Limb (tissue), 2 donors: ENCODE data around the gene SERPINA5.
"Not testable (repeated sequence)": the region's sequence is repeated elsewhere in the genome, so short reads cannot be mapped to it uniquely, and the experiment has no call there.

Source experiments
- DNase-seq, 2 donors: peaks; one replicate each; pipeline ENCODE4 v3.0.0-alpha.2; 2016; ENCODE audit errors: extremely low spot score in 2 of 2

The SERPINA5 gene

DNA sequence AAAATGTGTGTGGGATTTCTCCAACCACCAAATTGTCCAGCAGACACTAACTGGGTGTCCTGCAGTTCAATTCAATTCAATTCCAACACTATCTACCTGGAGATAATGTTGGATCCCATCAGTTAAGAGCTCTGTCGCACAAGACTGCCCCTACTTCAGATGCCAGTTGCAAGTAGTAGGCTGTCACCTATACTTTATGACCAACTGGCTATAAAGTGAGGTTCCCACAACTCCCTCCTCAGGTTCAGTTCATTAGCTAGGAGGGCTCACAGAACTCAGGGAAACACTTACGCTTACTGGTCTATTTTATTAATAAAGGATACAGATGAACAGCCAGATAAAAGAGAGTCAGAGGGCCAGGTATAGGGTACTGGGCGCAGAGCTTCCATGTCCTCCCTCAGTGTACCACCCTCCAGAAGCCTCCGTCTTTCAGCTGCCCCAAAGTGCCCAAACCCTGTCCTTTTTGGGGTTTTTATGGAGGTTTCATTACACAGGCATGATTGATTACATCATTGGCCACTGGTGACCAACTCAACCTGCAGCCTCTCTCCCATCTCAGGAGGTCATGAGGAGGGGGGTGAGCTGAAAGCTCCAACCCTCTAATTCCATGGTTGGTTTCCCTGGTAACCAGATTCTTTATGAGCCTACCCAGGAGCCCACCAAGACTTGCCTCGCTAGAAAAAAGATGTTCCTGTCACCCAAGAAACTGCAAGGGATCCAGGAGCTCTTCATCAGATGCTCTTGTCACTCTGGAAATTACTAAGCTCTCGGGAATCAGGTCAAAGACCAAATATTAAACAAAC lies 7.5 kb upstream of the SERPINA5 start:
- no peak for DNase-seq

DNA sequence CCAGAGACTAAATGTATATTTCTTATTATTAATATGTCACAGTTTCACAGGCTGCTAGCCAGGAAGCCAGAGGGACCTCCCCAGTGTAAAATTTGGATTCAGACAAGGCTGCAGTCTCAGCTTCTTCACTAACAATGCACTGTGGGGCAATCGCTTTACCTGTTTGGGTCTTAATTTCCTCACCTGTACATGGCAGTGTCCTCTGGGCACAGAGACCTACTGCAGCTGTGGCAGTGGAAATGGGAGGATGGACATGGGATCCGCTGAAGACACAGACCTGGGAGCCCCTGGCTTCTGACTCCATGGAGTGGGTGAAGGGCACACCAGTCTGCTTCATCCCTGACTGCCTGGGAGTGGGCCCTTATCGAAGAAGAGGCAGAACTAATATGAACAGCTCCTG lies 6.9 kb upstream of the SERPINA5 start:
- no peak for DNase-seq

DNA sequence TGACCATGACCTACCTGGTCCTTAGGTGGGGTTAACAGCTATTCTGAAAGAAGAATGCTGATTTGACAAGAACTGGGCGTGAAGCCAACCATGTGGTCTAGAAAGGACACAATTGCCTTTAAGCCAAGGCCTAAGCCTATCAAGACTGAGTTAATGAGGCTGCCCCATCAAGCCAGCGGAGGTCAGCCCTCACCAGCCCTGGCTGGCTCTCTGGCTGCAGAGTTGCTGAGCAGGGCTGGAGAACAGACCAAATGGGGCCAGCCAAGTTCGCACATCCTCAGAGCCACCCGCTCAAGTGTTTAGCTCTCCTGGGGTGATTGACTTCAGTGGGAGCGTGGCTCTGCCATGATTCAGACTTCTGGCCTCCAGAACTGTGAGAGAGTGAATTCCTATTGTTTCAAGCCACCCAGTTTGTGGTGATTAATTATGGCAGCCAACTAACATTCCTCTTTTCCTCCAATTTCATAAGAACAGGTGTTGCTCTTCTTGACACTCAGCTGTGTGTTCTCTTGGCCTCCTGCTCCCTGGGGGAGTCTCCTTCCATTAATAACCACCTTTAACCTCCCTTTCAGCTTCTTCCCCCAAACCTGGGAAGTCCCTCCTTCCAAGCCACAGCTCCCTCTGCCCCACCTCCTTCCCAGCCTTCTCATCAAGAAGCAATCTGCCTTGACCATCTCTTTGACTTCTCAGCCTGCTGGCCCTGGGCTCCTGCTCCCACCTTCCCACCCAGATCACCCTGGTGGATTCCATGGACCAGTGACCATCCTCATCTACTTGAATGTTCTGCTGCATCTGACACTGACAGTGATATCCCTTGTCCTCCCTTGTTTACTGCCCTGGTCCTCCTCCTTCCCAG lies 5.3 kb upstream of the SERPINA5 start:
- DNase-seq = no peak

DNA sequence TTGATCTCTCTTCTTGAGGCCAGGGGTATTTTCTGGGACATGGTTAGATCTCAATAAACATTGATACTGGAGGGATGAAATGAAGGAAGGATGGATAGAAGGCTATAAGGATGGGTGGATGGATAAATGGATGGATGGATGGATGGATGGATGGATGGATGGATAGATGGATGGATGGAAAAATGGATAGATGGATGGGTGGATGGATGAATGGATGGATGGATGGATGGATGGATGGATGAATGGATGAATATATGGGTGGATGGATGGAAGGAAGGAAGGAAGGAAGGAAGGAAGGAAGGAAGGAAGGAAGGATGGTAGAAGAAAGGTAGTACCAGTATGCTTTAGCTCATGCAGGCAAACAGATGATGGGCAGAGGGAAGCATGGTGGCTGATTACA lies 3.8 kb upstream of the SERPINA5 start:
- DNase-seq = not testable (repeated sequence)

DNA sequence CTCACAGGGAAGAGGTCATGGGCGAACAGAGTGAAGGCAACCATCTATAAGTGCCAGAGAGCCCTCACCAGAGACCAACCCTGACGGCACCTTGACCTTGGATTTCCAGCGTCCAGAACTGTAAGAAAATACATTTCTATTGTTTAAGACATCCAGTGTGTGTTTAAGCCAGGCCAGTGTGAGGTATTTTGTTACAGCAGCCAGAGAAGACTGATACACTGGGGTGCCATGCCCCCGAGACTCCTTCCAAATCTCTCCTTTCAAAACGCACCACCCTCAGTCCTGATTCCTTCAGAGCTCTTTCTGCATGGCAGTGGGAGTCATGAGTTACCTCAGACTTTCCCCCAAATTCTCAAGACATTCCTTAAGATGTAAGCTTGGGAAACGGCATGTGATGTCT lies 2.5 kb upstream of the SERPINA5 start:
- no peak for DNase-seq

DNA sequence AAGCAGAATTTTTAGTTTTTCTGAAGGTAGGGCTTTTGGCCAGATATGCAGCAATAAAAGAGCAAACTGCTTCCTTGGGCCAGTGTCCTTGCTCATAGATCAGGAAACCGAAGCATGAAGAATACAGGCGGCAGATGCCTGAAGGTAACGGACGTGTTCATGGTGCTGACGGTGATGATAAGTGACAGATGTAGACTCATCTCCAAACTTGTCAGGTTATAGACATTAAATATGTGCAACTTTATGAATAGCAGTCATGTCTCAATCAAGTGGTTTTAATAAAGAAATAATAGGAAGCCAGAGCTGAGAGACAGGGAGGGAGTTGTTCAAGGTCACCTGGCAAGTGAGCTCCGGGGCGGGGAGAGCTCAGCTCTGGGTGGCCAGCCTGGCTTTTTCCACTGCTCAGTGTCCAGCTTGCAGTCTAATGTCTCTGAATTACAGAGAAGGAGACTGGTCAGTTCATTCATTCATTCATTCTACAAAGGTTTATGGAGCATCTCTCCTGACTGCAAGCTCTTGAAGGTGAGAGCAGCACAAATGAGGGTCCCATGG lies 1.0 kb downstream of the SERPINA5 start:
- DNase-seq = no peak

DNA sequence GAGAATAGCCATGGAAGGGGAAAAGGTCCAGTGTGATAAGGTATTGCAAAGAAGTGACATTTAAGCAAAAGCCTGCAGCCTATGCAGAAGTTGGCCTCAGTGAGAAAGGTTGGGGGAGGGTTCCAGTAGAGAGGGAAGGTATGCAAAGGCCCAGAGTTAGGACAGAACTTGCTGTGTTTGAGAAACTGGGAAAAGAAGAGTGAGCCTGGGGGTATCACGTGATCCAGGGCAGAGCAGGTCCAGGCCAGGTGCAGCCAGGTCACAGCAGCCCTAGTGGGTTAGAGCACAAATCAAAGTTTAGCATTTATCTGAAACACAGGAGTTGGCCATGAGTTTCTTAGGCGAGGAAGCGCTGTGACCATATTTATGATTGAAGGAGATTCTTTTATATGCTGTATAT lies 1.6 kb downstream of the SERPINA5 start:
- DNase-seq = no peak

DNA sequence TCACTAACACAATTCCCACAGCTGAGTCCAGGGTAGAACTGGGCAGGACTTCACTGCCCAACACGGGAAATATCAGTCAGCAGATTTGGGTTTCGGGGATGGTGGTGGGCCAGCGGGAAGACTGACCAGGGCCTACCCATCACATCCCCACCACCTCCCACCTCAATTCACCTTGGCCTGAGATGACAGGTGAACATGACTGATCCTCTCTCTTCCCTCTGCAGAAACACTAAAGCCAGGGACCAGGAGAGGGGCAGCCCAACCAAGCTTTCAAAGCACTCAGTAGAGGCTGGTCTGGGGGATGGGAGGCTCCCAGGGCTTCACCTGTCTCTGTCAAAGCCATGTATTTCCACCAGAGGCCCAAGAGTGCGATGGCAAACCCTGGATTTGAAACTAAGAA lies 2.3 kb downstream of the SERPINA5 start:
- no peak for DNase-seq

DNA sequence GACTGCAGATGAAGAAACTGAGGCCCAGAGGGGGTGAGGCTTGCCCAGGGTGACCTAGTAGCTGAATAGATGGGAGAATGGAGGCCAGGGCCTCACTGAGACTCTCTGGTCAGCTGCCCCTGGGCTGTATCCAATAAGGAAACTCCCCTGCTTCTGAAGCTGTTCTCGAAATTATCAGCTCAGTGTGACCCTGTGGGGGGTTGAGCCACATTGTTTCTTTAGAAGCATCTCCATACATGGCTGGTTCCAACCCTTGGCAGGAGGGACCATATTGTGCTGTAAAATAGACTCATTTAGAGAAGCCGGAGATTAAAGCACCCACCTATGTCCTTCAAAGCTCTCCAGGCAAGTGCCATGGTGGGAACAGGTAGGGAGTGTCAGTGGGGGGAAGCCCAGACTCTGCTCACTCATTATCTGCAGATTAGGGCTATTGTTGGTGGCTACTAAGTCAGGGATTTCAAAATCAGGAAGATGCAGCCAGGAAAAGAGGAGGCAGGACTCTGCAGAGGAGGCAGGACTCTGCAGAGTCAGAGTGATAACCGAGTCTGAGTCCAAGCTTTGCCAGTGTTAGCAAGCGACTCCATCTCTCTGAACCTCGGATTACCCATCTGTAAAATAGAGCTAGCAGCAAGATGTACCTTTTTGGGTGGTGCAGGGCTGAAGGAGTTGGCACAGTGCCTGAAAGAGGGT lies 3.5 kb downstream of the SERPINA5 start:
- DNase-seq = no peak

DNA sequence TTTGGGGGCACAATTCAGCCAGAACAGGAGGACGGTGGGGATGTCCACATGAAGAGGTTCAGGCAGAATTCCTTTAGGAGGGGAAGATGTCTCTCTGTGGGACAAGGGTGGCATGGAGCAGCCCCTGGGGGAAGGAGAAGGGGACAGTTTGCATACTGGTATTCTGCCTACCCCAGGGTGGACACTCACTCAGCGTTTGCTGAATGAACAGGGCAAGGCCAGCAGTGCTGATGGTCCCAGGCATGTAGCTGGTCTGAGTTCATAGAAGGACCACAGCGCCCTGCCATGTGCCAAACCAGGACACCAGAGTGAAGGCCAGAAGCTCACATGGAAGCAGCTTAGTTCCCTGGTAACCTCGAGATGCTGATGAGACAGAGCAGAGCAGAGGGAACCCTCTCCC lies 5.4 kb downstream of the SERPINA5 start:
- no peak for DNase-seq

DNA sequence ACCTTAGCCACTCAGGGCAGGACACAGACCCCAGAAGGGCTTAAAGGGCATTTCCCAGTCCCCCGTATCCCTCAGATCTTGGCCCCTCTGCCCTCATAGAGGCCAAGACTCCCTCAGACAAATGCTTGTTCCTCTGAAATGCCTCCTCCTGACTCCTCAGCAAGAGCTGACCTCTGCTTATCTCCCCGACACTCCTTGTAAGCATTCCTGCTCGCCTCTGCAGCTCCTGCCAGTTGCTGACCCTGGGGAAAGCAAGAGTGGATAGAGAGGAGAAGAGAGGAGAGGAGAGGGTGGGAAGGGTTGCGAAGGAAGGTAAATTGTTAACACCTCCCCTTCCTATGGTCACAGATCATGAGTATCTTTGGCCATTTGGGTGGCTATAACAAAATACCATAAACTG lies 7.1 kb downstream of the SERPINA5 start:
- DNase-seq = no peak

DNA sequence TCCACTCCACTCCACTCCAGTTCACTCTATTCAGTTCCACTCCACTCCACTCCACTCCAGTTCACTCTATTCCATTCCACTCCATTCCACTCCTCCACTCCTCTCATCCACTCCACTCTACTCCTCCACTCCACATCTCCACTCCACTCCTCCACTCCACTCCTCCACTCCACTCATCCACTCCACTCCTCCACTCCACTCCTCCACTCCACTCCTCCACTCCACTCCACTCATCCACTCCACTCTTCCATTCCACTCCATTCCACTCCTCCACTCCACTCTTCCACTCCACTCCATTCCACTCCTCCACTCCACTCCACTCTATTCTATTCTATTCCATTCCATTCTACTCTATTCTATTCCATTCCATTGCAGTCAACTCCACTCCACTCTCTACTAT lies 9.8 kb downstream of the SERPINA5 start:
- no peak for DNase-seq

DNA sequence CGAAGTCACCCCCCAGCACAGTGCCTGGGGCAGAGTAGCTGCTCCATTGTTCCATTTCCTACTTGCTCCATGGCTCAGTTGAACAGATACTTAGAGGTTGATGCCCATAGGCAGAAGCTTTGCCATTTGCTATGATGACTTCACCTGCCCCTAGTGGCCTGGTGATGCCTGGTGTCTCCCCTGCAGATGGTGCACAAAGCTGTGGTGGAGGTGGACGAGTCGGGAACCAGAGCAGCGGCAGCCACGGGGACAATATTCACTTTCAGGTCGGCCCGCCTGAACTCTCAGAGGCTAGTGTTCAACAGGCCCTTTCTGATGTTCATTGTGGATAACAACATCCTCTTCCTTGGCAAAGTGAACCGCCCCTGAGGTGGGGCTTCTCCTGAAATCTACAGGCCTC lies 10.6 kb downstream of the SERPINA5 start:
- no peak for DNase-seq

DNA sequence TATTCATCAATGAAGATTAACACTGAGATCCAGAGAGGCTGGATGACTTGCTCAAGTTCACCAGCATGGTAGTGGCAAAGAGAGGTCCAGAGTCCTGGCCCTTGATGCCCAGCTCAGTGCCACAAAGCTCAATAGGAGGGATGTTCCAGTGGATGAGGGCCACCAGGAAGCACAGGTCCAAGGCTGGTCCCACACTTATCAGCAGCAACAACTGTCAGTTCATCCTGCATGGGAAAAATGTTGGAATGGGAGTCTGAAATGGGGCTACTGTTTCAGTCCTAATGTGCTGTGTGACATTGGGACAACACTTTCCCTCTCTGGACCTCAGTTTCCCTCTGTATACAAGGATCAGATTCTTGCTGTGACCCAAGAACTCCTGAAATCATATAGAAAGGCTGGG lies 11.2 kb downstream of the SERPINA5 start:
- DNase-seq = no peak

DNA sequence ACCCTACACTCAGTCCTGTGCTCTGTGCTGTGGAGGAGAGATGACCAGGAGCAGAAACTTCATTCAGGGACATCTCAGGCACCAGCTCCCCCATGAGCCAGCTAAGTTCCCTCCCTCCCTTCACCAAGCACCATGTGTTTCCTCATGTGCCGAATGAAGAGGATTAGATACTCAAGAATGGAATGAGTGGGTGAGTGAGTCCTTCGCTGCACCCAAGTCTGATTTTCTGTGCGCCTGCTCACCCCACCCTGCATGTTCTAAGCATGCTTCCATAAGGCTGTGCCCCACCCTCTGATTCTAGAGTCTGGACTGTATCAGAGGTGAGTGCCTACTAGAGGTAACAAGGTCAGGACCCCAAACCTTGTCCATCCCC lies 12.1 kb downstream of the SERPINA5 start:
- no peak for DNase-seq

DNA sequence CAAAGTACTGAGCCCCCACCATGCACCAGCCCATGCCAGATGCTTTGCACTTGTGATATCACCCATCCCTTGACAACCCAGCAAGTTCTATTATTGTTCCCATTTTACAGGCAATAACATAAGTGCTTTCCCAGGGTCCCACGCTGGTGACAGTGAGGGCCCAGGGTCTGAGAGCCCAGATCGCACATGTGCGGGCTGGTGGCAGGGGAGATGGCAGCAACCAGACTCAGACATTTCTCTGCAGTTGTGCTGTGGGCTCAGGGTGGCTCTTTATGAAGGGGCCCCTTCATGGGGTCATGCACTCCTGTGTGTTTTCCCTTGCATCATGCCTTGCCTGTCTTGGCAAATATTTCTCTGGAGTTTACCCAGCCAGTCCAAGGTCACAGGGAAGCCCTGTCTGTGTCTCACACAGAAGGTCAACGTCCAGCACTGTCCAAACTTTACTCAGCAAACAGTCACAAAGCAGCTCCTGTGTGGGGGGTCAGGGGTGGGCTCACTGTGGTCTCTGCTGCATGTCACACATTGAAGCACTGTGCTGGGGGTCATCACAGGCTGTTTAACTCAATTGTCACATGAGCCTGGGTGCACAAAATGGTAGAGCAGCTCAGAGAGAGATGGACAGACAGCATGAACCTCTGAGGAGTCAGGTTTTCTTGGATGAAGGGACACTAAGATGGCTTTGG lies 12.7 kb downstream of the SERPINA5 start:
- no peak for DNase-seq

DNA sequence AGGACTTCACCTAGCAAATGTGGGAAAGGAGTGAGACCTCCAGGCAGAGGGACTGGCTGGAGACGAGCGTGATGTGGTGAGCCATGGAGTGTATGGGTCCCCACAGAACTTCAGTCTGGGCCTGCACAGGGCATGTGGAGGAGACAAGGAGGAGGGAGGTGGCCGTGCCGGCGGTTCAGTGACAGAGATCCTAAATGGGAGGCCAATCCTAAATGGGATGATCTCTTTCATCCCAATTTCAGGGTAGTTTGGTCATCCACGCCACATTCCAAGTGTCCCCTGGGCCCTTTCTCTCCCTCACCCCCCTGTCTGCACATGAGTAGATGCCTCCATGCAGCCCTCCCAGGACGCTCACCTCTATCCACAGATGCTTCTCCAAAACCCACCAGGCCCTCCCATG lies 13.2 kb downstream of the SERPINA5 start:
- no peak for DNase-seq

DNA sequence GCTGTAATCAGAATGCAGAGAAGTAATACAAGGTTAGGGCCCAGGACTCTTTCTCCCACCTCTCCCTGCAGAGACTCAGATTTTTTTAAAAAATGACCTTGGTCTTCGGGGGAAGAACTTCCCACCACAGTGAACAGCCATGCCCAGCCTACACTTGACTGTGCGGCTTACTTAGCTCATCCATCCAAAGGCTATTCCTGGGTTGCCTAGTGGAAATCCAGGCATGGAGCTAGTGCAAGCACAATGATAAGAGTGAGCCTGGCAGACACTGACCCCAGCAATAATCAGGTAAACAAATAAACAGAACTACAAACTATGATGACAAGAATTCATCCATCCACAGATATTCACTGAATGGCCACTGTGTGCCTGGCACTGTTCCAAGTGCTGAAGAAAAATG lies 14.7 kb downstream of the SERPINA5 start:
- no peak for DNase-seq

DNA sequence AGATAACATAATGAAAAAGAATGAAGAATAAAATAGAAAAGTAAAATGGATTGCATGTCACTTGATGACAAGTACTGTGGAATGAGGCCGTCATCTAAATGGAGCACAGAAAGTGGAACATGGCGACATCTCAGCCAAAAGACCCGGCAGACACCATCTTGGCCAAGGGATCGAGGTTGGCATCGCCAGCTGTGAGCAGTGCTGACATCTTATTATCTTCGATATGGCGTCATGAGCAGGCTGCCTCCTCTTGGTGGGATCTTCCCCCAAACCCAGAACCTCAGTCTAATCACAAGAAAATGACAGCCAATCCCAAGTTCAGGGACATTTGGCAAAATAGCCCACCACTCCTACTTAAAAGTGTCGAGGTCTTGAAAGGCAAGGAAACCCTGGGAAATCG lies 15.1 kb downstream of the SERPINA5 start:
- DNase-seq = no peak

DNA sequence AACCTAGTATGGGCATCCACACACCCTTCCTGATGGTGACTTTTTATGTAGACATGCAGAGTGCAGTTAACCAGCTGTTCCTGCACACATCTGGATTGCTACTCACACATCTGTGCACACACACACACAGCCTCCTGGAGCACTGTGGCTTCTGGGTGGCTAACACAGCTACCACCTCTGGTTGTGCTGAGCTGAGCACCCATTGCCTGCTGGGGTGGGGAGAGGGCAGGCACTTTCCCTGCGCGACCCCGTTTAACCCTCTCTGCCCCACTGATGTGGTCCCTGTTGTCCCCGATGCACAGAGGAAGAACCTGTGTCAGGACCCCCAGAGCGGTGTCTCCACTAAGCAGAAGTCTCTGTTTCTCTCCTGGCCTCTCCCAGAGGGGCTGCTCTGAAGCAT lies 16.6 kb downstream of the SERPINA5 start:
- DNase-seq = no peak

DNA sequence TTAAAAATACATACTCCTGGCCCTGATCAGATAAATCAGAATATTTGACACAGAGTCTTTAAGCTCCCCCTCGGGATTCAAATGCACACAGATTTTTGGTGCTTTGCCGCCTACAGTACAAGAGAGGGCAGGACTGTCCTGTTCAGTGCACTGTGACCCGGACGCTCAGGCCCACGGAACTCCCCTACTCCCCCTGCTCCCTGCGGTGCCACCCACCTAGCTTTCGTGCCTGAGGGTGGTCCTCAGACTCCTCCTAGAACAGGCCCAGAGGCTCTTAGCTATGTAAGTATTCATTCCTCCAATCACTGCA lies 17.2 kb downstream of the SERPINA5 start:
- no peak for DNase-seq
